GM12878 (cell line): ENCODE measurements around the gene NPLOC4. TPM values are rescaled to one million over a fixed set of nuclear protein-coding genes. Genes with fewer than 3 reads are reported as not detected.
A peak's percentile ranks its signal among the peaks of the same experiment; 100 is the strongest.

Source experiments
- ATAC-seq: fragments of 200-7000 bp; cut with Tn5 transposase; 3 replicates; pipeline ENCODE4 v1.9.1; 2020; ENCODE audit warnings: mild to moderate bottlenecking, moderate library complexity
- BruUV-seq: library from RNA; stranded (reverse); fragments of 400-500 nt; replicated peaks from 2 replicates; lab custom pipeline; 2021; lab: Mats Ljungman, UMichigan
- CTCF ChIA-PET: fragments of 300-600 bp; sonication (Branson Sonifier 250); formaldehyde crosslinking; extraction: SDS; loops from one replicate; lab custom pipeline; 2021; ENCODE audit warnings: inconsistent platforms; lab: Yijun Ruan, JAX
- POLR2A ChIA-PET: fragments of 350-600 bp; formaldehyde crosslinking; extraction: SDS; loops from one replicate; lab custom pipeline; 2021; ENCODE audit warnings: inconsistent platforms; lab: Charles Lee
- RAD21 ChIA-PET: fragments of 300-600 bp; sonication (Branson Sonifier 250); formaldehyde crosslinking; loops from one replicate; lab custom pipeline; 2023; ENCODE audit warnings: antibody characterized with exemption; ENCODE audit not compliant: unreplicated experiment; lab: Charles Lee
- SMC1A ChIA-PET: fragments of 300-600 bp; sonication (Branson Sonifier 250); formaldehyde crosslinking; loops from one replicate; lab custom pipeline; 2023; ENCODE audit not compliant: unreplicated experiment, uncharacterized antibody; lab: Charles Lee
- DNase-seq: peaks from one replicate; pipeline ENCODE4 v3.0.0-alpha.2; 2011; ENCODE audit warnings: low read depth, low spot score
- FAIRE-seq: peaks from 3 replicates; lab custom pipeline; 2011; peaks lifted over from hg19 to GRCh38; lab: Jason Lieb, UNC
- H2AFZ ChIP-seq: 2 replicates; pipeline ENCODE4 v1.6.0; 2011; ENCODE audit warnings: low read depth, low read length, control low read depth; ENCODE audit not compliant: control insufficient read depth
- H3K27ac ChIP-seq: 2 replicates; pipeline ENCODE4 v1.5.1; 2011; ENCODE audit warnings: control low read depth; ENCODE audit not compliant: control insufficient read depth, insufficient read depth
- H3K27me3 ChIP-seq, 2 experiments: replicated peaks in 1 of 2; 2 replicates each; pipeline versions ENCODE4 v1.6.0 to v1.6.1; 2011; ENCODE audit warnings: low read length in 1 of 2; ENCODE audit not compliant: control insufficient read depth in 2 of 2, insufficient read depth in 2 of 2
- H3K36me3 ChIP-seq, 2 experiments: 2 replicates each; pipeline ENCODE4 v1.5.1; 2011; ENCODE audit warnings: low read length in 1 of 2; ENCODE audit not compliant: control insufficient read depth in 2 of 2, insufficient read depth in 2 of 2
- H3K4me1 ChIP-seq: 2 replicates; pipeline ENCODE4 v1.6.1; 2011; ENCODE audit warnings: mild to moderate bottlenecking, low read length, moderate library complexity, mixed read lengths; ENCODE audit not compliant: control insufficient read depth, insufficient read depth
- H3K4me2 ChIP-seq: 2 replicates; pipeline ENCODE4 v1.6.0; 2011; ENCODE audit warnings: control low read depth; ENCODE audit not compliant: control insufficient read depth, insufficient read depth
- H3K4me3 ChIP-seq: fragments of 200-600 bp; sonication (generic); 2 replicates; pipeline ENCODE4 v1.5.1; 2016
- H3K79me2 ChIP-seq: 2 replicates; pipeline ENCODE4 v1.6.0; 2011; ENCODE audit warnings: low read length; ENCODE audit not compliant: control insufficient read depth, insufficient read depth
- H3K9ac ChIP-seq: 2 replicates; pipeline ENCODE4 v1.8.0; 2011; ENCODE audit warnings: low read length, control low read depth, mixed read lengths; ENCODE audit not compliant: control insufficient read depth, insufficient read depth
- H3K9me3 ChIP-seq: replicated peaks from 3 replicates; pipeline ENCODE4 v1.5.1; 2011; ENCODE audit warnings: mild to moderate bottlenecking, low read length; ENCODE audit not compliant: control insufficient read depth, insufficient read depth
- H4K20me1 ChIP-seq: 2 replicates; pipeline ENCODE4 v1.6.0; 2011; ENCODE audit not compliant: control insufficient read depth, insufficient read depth
- CBX3 ChIP-seq: fragments of 200-600 bp; sonication (generic); IDR thresholded peaks from 2 replicates; pipeline ENCODE4 v1.6.1; 2016; ENCODE audit warnings: low read depth, borderline replicate concordance
- MYC ChIP-seq: IDR thresholded peaks from 2 replicates; pipeline ENCODE4 v1.6.1; 2011; ENCODE audit warnings: mild to moderate bottlenecking, low read length, moderate library complexity, inconsistent platforms; ENCODE audit not compliant: insufficient read depth, insufficient replicate concordance, insufficient read length, severe bottlenecking
- PML ChIP-seq: IDR thresholded peaks from 2 replicates; pipeline ENCODE4 v1.6.1; 2012; ENCODE audit warnings: low read length, inconsistent platforms
- SP1 ChIP-seq: IDR thresholded peaks from one replicate; pipeline ENCODE4 v1.6.1; 2011; ENCODE audit warnings: low read depth, low read length
- SUZ12 ChIP-seq: fragments of 200-600 bp; sonication (generic); IDR thresholded peaks from one replicate; pipeline ENCODE4 v1.6.1; 2018; ENCODE audit warnings: antibody characterized with exemption, mild to moderate bottlenecking; ENCODE audit not compliant: unreplicated experiment
- ZZZ3 ChIP-seq: IDR thresholded peaks from 2 replicates; pipeline ENCODE4 v1.6.1; 2011; ENCODE audit warnings: low read depth; ENCODE audit not compliant: control insufficient read depth, insufficient read length
- WGBS: methylation state at CpG from one replicate; pipeline ENCODE4 v1.1.6; 2016; ENCODE audit warnings: low lambda C conversion rate; ENCODE audit not compliant: insufficient replicate concordance, insufficient coverage; ENCODE audit errors: missing lambda C conversion rate; 5-methylcytosine and 5-hydroxymethylcytosine counted together
- in situ Hi-C: fragments of 300-500 bp; cut with MboI; formaldehyde crosslinking; loops from 9 replicates; pipeline ENCODE4 v1.14.3; 2018; ENCODE audit warnings: mixed read lengths
- intact Hi-C: fragments of 100-400 bp; cut with micrococcal nuclease; formaldehyde crosslinking; loops from one replicate; pipeline ENCODE4 v1.14.2; 2022; ENCODE audit not compliant: unreplicated experiment
- polyA plus RNA-seq, 11 experiments: library from polyadenylated mRNA; depleted of rRNA in 4 of 11; unstranded in 6 of 11; stranded (reverse) in 5 of 11; fragments of >200 nt; fragmentation: Nextera tagmentation in 4 of 11; fragmentation: Illumina TruSeq in 1 of 11; extraction: Ambion mirVana in 4 of 11; extraction: Trizol in 1 of 11; gene quantifications; 1 replicate in 1 of 11; 2 replicates in 10 of 11; pipeline versions ENCODE4 v1.2.1 to v1.2.3, GENCODE V29; 2011 to 2016; ENCODE audit warnings: inconsistent platforms in 2 of 11, missing spikeins in 2 of 11, low read depth in 1 of 11
- total RNA-seq, 4 experiments: library from RNA; depleted of rRNA in 3 of 4; stranded (reverse); fragments of >200 nt in 3 of 4; fragmentation: Illumina TruSeq in 1 of 4; extraction: Trizol in 1 of 4; gene quantifications; 2 replicates each; pipeline versions ENCODE4 v1.2.1 to v1.2.3, GENCODE V29; 2013 to 2021
- TF ChIP-seq, protein P1 (sequence below): fragments of 450-650 bp; formaldehyde crosslinking; IDR thresholded peaks from 2 replicates; pipeline ENCODE4 v1.4.0; 2022; ENCODE audit warnings: mild to moderate bottlenecking, moderate library complexity
- TF ChIP-seq, protein P2 (sequence below): IDR thresholded peaks from 2 replicates; pipeline ENCODE4 v1.6.1; 2012; ENCODE audit warnings: low read length, inconsistent platforms
- TF ChIP-seq, protein P3 (sequence below): fragments of 450-650 bp; conservative IDR thresholded peaks from 2 replicates; pipeline ENCODE4 v1.6.1; 2017; ENCODE audit warnings: mild to moderate bottlenecking, moderate library complexity

NPLOC4 gene
- total and polyA plus RNA-seq, 10 of the 15 experiments (the other 5 are each of a cell fraction or from before 2014, with no cell fraction given): 1.5 to 83.7 (median 45.8) TPM

DNA sequence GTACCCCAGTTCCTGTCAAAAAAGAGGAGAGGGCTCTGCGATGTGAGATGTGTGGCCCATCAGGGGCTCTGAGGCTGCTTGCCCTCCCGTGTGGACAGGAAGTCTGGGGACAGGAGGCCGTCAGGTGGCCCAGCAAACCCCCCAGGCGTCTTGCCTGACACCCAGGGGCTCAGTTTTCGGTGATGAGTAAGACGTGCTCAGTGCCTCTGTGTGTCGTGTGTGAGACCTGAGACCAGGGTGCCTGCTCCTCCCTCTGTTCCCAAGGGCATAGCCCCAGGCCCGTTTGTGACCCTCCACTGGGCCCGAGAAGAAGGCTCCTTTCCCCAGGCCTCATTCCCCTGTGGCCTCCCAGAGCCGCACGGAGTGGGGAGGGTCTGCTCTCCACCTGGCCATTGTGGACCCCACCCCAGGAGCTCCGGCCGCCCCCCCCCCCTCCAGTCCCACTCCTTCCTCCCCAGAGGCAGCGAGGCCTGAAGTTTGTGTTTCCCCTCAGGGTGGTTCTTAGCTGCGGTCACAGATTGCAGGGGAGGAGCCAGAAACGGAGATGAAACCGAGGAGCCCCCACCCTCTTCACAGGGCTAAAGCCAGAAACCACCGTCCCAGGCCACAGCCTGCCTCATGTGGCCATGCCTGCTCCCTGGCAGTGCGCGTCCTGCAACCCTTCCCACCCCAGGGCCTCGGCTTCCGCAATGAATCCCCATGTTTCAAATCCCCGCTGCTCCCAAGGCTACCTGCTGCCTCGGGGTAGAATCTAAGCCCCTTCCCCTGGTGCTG lies 119.4 kb downstream of the NPLOC4 start:
- ATAC-seq: peak; percentile 64
- H3K9me3 ChIP-seq: no peaks in the 10 kb centered on the region
- intact Hi-C loops (loop anchor here (2.0 to 10.0 kb wide), 3 partner anchors 35 to 263 kb away; partner anchors contain the start of gene FAAP100), in situ Hi-C loops (no loop called here)
- no peak overlapping the region for H2AFZ ChIP-seq
- WGBS: under 1% methylated on average over 21 of the region's 24 CpGs
- H4K20me1 ChIP-seq: no peaks in the 10 kb centered on the region
- H3K79me2 ChIP-seq: peaks cover 63% of the 10 kb centered on the region
- no peaks in the 10 kb centered on the region for H3K27me3 ChIP-seq
- SMC1A ChIA-PET: interaction anchor here (1.0 to 3.2 kb wide), 7 partner anchors 33 to 222 kb away, joined by 3 to 15 read pairs (median 6); partner anchors contain the start of genes FAAP100 and SLC38A10
- RAD21 ChIA-PET: interaction anchor here (0.7 to 7.6 kb wide), 5 partner anchors 33 to 166 kb away, joined by 3 to 44 read pairs (median 4); partner anchors contain the start of genes ARL16, FAAP100 and HGS
- no TSS peak for BruUV-seq
- peak overlapping the region; percentile 72 for H3K4me3 ChIP-seq
- CTCF ChIA-PET: interaction anchor here (0.6 to 5.5 kb wide), 6 partner anchors 9 to 309 kb away, joined by 3 to 47 read pairs (median 7); no protein-coding TSS in a partner anchor
- peak; percentile 82 for DNase-seq
- peak overlapping the region; percentile 100 for H3K27ac ChIP-seq
- POLR2A ChIA-PET: interaction anchor here (0.7 to 2.8 kb wide), 5 partner anchors 8 to 232 kb away, joined by 3 to 34 read pairs (median 6); partner anchors contain the start of gene FAAP100
- H3K36me3 ChIP-seq: no peaks in the 10 kb centered on the region; a peak in 1 of 4 replicates
- peaks cover 33% of the 10 kb centered on the region for H3K4me1 ChIP-seq
- H3K9ac ChIP-seq: peak overlapping the region; percentile 87
- peak overlapping the region; percentile 100 for H3K4me2 ChIP-seq
- peak; percentile 84 for FAIRE-seq
- TF ChIP-seq SP1: peak; percentile 43
- no peak for TF ChIP-seq PML
- TF ChIP-seq, protein P1, sequence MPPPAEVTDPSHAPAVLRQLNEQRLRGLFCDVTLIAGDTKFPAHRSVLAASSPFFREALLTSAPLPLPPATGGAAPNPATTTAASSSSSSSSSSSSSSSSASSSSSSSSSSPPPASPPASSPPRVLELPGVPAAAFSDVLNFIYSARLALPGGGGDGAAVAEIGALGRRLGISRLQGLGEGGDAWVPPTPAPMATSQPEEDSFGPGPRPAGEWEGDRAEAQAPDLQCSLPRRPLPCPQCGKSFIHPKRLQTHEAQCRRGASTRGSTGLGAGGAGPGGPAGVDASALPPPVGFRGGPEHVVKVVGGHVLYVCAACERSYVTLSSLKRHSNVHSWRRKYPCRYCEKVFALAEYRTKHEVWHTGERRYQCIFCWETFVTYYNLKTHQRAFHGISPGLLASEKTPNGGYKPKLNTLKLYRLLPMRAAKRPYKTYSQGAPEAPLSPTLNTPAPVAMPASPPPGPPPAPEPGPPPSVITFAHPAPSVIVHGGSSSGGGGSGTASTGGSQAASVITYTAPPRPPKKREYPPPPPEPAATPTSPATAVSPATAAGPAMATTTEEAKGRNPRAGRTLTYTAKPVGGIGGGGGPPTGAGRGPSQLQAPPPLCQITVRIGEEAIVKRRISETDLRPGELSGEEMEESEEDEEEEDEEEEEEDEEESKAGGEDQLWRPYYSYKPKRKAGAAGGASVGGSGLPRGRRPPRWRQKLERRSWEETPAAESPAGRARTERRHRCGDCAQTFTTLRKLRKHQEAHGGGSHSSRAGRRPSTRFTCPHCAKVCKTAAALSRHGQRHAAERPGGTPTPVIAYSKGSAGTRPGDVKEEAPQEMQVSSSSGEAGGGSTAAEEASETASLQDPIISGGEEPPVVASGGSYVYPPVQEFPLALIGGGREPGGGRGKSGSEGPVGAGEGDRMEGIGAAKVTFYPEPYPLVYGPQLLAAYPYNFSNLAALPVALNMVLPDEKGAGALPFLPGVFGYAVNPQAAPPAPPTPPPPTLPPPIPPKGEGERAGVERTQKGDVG (CRISPR knock-in tag): no peak
- no peak for TF ChIP-seq ZZZ3
- no peak for TF ChIP-seq MYC
- TF ChIP-seq, protein P2, sequence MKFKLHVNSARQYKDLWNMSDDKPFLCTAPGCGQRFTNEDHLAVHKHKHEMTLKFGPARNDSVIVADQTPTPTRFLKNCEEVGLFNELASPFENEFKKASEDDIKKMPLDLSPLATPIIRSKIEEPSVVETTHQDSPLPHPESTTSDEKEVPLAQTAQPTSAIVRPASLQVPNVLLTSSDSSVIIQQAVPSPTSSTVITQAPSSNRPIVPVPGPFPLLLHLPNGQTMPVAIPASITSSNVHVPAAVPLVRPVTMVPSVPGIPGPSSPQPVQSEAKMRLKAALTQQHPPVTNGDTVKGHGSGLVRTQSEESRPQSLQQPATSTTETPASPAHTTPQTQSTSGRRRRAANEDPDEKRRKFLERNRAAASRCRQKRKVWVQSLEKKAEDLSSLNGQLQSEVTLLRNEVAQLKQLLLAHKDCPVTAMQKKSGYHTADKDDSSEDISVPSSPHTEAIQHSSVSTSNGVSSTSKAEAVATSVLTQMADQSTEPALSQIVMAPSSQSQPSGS: no peak
- no peak for TF ChIP-seq SUZ12
- TF ChIP-seq, protein P3, sequence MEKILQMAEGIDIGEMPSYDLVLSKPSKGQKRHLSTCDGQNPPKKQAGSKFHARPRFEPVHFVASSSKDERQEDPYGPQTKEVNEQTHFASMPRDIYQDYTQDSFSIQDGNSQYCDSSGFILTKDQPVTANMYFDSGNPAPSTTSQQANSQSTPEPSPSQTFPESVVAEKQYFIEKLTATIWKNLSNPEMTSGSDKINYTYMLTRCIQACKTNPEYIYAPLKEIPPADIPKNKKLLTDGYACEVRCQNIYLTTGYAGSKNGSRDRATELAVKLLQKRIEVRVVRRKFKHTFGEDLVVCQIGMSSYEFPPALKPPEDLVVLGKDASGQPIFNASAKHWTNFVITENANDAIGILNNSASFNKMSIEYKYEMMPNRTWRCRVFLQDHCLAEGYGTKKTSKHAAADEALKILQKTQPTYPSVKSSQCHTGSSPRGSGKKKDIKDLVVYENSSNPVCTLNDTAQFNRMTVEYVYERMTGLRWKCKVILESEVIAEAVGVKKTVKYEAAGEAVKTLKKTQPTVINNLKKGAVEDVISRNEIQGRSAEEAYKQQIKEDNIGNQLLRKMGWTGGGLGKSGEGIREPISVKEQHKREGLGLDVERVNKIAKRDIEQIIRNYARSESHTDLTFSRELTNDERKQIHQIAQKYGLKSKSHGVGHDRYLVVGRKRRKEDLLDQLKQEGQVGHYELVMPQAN: peak; percentile 45; the same call in 1 of the 2 replicates
- no peak for TF ChIP-seq CBX3
